CD4-positive, alpha-beta T cell (primary cell): Measurements from ENCODE around the gene SOS1. TPM values are rescaled to one million over a fixed set of nuclear protein-coding genes. Genes with fewer than 3 reads are reported as not detected.

ENCODE experiments used
- ATAC-seq: fragments of 200-7000 bp; cut with Tn5 transposase; one replicate; pipeline ENCODE4 v1.10.0; 2022; ENCODE audit warnings: mild to moderate bottlenecking; ENCODE audit not compliant: poor library complexity
- CTCF ChIA-PET: fragments of 350-600 bp; sonication (Branson Sonifier 250); formaldehyde crosslinking; loops from one replicate; lab custom pipeline; 2021; ENCODE audit warnings: antibody characterized with exemption, inconsistent platforms; lab: Charles Lee
- POLR2A ChIA-PET: fragments of 350-600 bp; sonication (Branson Sonifier 250); formaldehyde crosslinking; loops from one replicate; lab custom pipeline; 2021; ENCODE audit warnings: antibody characterized with exemption, inconsistent platforms; lab: Charles Lee
- DNase-seq, 14 experiments: peaks; one replicate each; pipeline ENCODE4 v3.0.0-alpha.2; 2013 to 2020; ENCODE audit warnings: mixed read lengths in 2 of 14
- H3K27ac ChIP-seq, 2 donors: one replicate each; pipeline versions ENCODE4 v1.5.1 to v1.7.0; 2013; ENCODE audit warnings: low read length in 2 of 2, low read depth in 1 of 2, mild to moderate bottlenecking in 1 of 2
- H3K27me3 ChIP-seq, 2 experiments: 1 replicate in 1 of 2; 2 replicates in 1 of 2; pipeline versions ENCODE4 v1.6.1 to v1.7.0; 2013; ENCODE audit warnings: low read length in 2 of 2, control low read depth in 1 of 2, mild to moderate bottlenecking in 1 of 2, moderate library complexity in 1 of 2; ENCODE audit not compliant: insufficient read depth in 2 of 2, control insufficient read depth in 1 of 2
- H3K36me3 ChIP-seq: one replicate; pipeline ENCODE4 v1.6.1; 2013; ENCODE audit warnings: low read length, control low read depth; ENCODE audit not compliant: insufficient read depth
- H3K4me1 ChIP-seq: one replicate; pipeline ENCODE4 v1.6.1; 2013; ENCODE audit warnings: low read length, control low read depth; ENCODE audit not compliant: insufficient read depth
- H3K4me3 ChIP-seq: one replicate; pipeline ENCODE4 v1.5.1; 2013; ENCODE audit warnings: mild to moderate bottlenecking, low read length, moderate library complexity
- H3K9me3 ChIP-seq, 2 experiments: 1 replicate in 1 of 2; 2 replicates in 1 of 2; pipeline versions ENCODE4 v1.6.1 to v1.7.0; 2013; ENCODE audit warnings: low read length in 2 of 2, mild to moderate bottlenecking in 2 of 2, control low read depth in 1 of 2, moderate library complexity in 1 of 2; ENCODE audit not compliant: control insufficient read depth in 1 of 2, insufficient read depth in 1 of 2
- H3K27ac Mint-ChIP-seq: one replicate; pipeline ENCODE4 v1.8.0; 2020; ENCODE audit warnings: mixed read lengths
- H3K27me3 Mint-ChIP-seq: one replicate; pipeline ENCODE4 v1.8.0; 2021; ENCODE audit warnings: mixed read lengths
- H3K36me3 Mint-ChIP-seq: one replicate; pipeline ENCODE4 v1.8.0; 2021; ENCODE audit warnings: low read depth, mixed read lengths
- H3K4me1 Mint-ChIP-seq: one replicate; pipeline ENCODE4 v1.8.0; 2021; ENCODE audit warnings: low read depth, mixed read lengths
- H3K4me3 Mint-ChIP-seq: one replicate; pipeline ENCODE4 v1.8.0; 2020; ENCODE audit warnings: mild to moderate bottlenecking, mixed read lengths
- H3K9me3 Mint-ChIP-seq: one replicate; pipeline ENCODE4 v1.8.0; 2020; ENCODE audit warnings: mixed read lengths
- intact Hi-C, 2 experiments: fragments of 100-400 bp; cut with DNase I in 1 of 2; cut with micrococcal nuclease in 1 of 2; formaldehyde crosslinking; loops; one replicate each; pipeline versions ENCODE4 v1.15.1 to v1.9.0; 2023 to 2025; cut with DNase I, micrococcal nuclease
- total RNA-seq, 174 experiments: library from RNA in 2 of 174; stranded (reverse) in 2 of 174; gene quantifications; one replicate each; pipeline ENCODE4 v1.2.3 and lab custom pipeline; 2021 to 2026
- TF ChIP-seq, protein P1 (sequence below): fragments of 200-600 bp; IDR thresholded peaks from one replicate; pipeline ENCODE4 v1.8.0; 2022; ENCODE audit warnings: antibody characterized with exemption, mild to moderate bottlenecking

The SOS1 gene
- total RNA-seq, 2 experiments from 2014 or later, result 16.4 to 16.9 TPM

DNA sequence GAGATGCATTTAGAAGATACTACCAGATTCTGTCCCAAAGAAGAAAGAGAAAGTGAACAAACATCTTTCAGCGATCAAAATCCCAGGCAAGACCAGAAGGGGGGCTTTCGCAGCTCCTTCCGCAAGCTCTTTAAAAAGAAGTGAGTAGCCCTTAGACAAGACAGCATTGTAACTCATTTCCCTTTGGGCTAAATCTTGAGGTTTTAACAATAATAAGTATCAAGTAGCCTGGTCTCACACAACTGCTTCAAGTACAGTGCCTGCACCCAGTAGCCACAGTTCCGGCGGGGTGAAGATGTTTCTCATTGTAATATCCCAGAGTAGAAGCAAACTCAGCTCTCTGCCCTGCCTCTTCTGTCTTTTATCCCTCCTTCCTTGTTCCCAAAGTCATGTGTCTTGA, 154.8 kb downstream of the SOS1 start:
- TF ChIP-seq, protein P1, sequence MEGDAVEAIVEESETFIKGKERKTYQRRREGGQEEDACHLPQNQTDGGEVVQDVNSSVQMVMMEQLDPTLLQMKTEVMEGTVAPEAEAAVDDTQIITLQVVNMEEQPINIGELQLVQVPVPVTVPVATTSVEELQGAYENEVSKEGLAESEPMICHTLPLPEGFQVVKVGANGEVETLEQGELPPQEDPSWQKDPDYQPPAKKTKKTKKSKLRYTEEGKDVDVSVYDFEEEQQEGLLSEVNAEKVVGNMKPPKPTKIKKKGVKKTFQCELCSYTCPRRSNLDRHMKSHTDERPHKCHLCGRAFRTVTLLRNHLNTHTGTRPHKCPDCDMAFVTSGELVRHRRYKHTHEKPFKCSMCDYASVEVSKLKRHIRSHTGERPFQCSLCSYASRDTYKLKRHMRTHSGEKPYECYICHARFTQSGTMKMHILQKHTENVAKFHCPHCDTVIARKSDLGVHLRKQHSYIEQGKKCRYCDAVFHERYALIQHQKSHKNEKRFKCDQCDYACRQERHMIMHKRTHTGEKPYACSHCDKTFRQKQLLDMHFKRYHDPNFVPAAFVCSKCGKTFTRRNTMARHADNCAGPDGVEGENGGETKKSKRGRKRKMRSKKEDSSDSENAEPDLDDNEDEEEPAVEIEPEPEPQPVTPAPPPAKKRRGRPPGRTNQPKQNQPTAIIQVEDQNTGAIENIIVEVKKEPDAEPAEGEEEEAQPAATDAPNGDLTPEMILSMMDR, result no peak

GRCh38 chr2:38960609-38961320, 160.1 kb downstream of the SOS1 start:
- ChIA-PET POLR2A (interaction anchor here (1.0 kb wide), 1 partner anchor 13 kb away, joined by 3 read pairs; no protein-coding TSS in a partner anchor), CTCF (no interaction called here)
- Mint-ChIP-seq H3K27ac (no peak overlapping the region), H3K27me3 (peaks cover 25% of the 10 kb centered on the region), H3K4me1 (peaks cover 4% of the 10 kb centered on the region), H3K9me3 (no peaks in the 10 kb centered on the region), H3K4me3 (peak overlapping the region; percentile 60), H3K36me3 (no peaks in the 10 kb centered on the region)
- DNase-seq, result no peak
- peak overlapping the region; percentile 28 for H3K4me3 ChIP-seq
- no peaks in the 10 kb centered on the region for H3K36me3 ChIP-seq
- peaks cover 0 to 10% of the 10 kb centered on the region in 2 experiments for H3K9me3 ChIP-seq
- H3K27me3 ChIP-seq, result peaks cover 8 to 9% of the 10 kb centered on the region in 2 experiments
- H3K4me1 ChIP-seq, result peaks cover 15% of the 10 kb centered on the region
- ATAC-seq, result no peak
- intact Hi-C loops, result no loop called here
- TF ChIP-seq, protein P1, result no peak
- no peak overlapping the region for H3K27ac ChIP-seq

More for the DNA sequence above, 154.8 kb downstream of the SOS1 start:
- Histone ChIP-seq H3K27me3 (no peaks in the 10 kb centered on the region), H3K27ac (no peak overlapping the region), H3K9me3 (no peaks in the 10 kb centered on the region), H3K4me1 (peaks cover under 1% of the 10 kb centered on the region), H3K36me3 (no peaks in the 10 kb centered on the region), H3K4me3 (no peak overlapping the region)
- POLR2A ChIA-PET, result no interaction called here
- no peaks in the 10 kb centered on the region for H3K36me3 Mint-ChIP-seq
- no peak overlapping the region for H3K4me3 Mint-ChIP-seq
- peaks cover 6% of the 10 kb centered on the region for H3K27me3 Mint-ChIP-seq
- DNase-seq (no peak), ATAC-seq (no peak)
- intact Hi-C loops, result no loop called here
- H3K9me3 Mint-ChIP-seq, result no peaks in the 10 kb centered on the region
- H3K4me1 Mint-ChIP-seq, result no peaks in the 10 kb centered on the region
- CTCF ChIA-PET, result no interaction called here
- no peak overlapping the region for H3K27ac Mint-ChIP-seq

DNA sequence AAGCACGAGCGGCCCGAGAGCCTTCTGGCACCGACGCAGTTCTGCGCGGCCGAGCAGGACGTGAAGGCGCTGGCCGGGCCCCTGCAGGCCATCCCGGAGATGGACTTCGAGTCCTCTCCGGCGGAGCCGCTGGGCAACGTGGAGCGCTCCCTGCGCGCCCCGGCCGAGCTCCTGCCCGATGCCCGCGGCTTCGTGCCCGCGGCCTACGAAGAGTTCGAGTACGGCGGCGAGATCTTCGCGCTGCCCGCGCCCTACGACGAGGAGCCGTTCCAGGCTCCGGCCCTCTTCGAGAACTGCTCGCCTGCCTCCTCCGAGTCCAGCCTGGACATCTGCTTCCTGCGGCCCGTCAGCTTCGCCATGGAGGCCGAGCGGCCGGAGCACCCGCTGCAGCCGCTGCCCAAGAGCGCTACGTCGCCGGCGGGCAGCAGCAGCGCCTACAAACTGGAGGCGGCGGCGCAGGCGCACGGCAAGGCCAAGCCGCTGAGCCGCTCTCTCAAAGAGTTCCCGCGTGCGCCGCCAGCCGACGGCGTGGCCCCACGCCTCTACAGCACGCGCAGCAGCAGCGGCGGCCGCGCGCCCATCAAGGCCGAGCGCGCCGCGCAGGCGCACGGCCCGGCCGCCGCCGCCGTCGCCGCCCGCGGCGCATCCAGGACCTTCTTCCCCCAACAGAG, 160.8 kb downstream of the SOS1 start:
- peak overlapping the region; percentile 42 for H3K4me3 ChIP-seq
- no peaks in the 10 kb centered on the region for H3K9me3 Mint-ChIP-seq
- H3K4me3 Mint-ChIP-seq, result no peak overlapping the region
- peaks cover 8 to 9% of the 10 kb centered on the region in 2 experiments for H3K27me3 ChIP-seq
- TF ChIP-seq, protein P1, result no peak
- ChIA-PET POLR2A (interaction anchor here (1.0 kb wide), 1 partner anchor 12 kb away, joined by 3 read pairs; no protein-coding TSS in a partner anchor), CTCF (no interaction called here)
- peaks cover 25% of the 10 kb centered on the region for H3K27me3 Mint-ChIP-seq
- H3K27ac ChIP-seq, result no peak overlapping the region
- H3K36me3 ChIP-seq, result no peaks in the 10 kb centered on the region
- ATAC-seq (peak; percentile 99), DNase-seq (peak; percentile 29 to 87 (median 56))
- H3K4me1 Mint-ChIP-seq, result peaks cover 4% of the 10 kb centered on the region
- no peak overlapping the region for H3K27ac Mint-ChIP-seq
- intact Hi-C loops, result no loop called here
- peaks cover 15% of the 10 kb centered on the region for H3K4me1 ChIP-seq
- peaks cover 0 to 10% of the 10 kb centered on the region in 2 experiments for H3K9me3 ChIP-seq
- H3K36me3 Mint-ChIP-seq, result no peaks in the 10 kb centered on the region
